Testis (tissue), 2 donors: Measurements from ENCODE around the gene TCAF1.
"Not testable (repeated sequence)": the region's sequence is repeated elsewhere in the genome, so short reads cannot be mapped to it uniquely, and the experiment has no call there.

Experiments
- CTCF ChIP-seq, 3 experiments: fragments of 450-650 bp in 2 of 3; fragments of 200-600 bp in 1 of 3; sonication (generic) in 1 of 3; IDR thresholded peaks; one replicate each; pipeline ENCODE4 v1.5.1; 2016 to 2019; ENCODE audit warnings: antibody characterized with exemption in 3 of 3, mild to moderate bottlenecking in 2 of 3, moderate library complexity in 1 of 3
- POLR2A ChIP-seq: fragments of 450-650 bp; IDR thresholded peaks from one replicate; pipeline ENCODE4 v1.6.1; 2017; ENCODE audit warnings: antibody characterized with exemption, mild to moderate bottlenecking, moderate library complexity

GRCh38 chr7:143823634-143824294, 78.2 kb downstream of the TCAF1 start:
- TF ChIP-seq CTCF (IDR thresholded peaks at IDR 0.05); POLR2A: not testable (repeated sequence)
